HepG2 (cell line): ENCODE results near the gene TMEM256. TPM values are rescaled to one million over a fixed set of nuclear protein-coding genes. Genes with fewer than 3 reads are reported as not detected.
A peak's percentile ranks its signal among the peaks of the same experiment; 100 is the strongest.

Source experiments
- CCAR2 ChIP-seq: fragments of 200-400 bp; formaldehyde crosslinking; optimal IDR thresholded peaks from 2 replicates; pipeline ENCODE3; 2018; ENCODE audit warnings: low read depth, mild to moderate bottlenecking, low read length, moderate library complexity
- DNMT1 ChIP-seq: sonication (generic); formaldehyde crosslinking; IDR thresholded peaks from 2 replicates; pipeline ENCODE4 v1.5.1; 2020; ENCODE audit warnings: mild to moderate bottlenecking, missing genetic modification reagents
- HMGA1 ChIP-seq: sonication (generic); formaldehyde crosslinking; conservative IDR thresholded peaks from 2 replicates; pipeline ENCODE4 v1.4.0; 2020; ENCODE audit warnings: missing genetic modification reagents
- MTF1 ChIP-seq: sonication (generic); formaldehyde crosslinking; IDR thresholded peaks from 2 replicates; pipeline ENCODE4 v1.5.0; 2020; ENCODE audit warnings: missing genetic modification reagents
- NFATC3 ChIP-seq: sonication (generic); formaldehyde crosslinking; IDR thresholded peaks from 2 replicates; pipeline ENCODE4 v1.5.1; 2020; ENCODE audit warnings: mild to moderate bottlenecking, missing genetic modification reagents
- NFRKB ChIP-seq: fragments of 450-650 bp; IDR thresholded peaks from 2 replicates; pipeline ENCODE4 v1.6.1; 2017
- PAF1 ChIP-seq: IDR thresholded peaks from 2 replicates; pipeline ENCODE4 v1.6.1; 2016; ENCODE audit warnings: missing genetic modification reagents, missing compliant biosample characterization
- PRDM10 ChIP-seq: sonication (generic); formaldehyde crosslinking; IDR thresholded peaks from 2 replicates; pipeline ENCODE4 v1.4.0; 2020; ENCODE audit warnings: low read depth, missing genetic modification reagents
- SIX4 ChIP-seq: sonication (generic); formaldehyde crosslinking; IDR thresholded peaks from 2 replicates; pipeline ENCODE4 v1.4.0; 2020; ENCODE audit warnings: missing genetic modification reagents
- SP1 ChIP-seq, 2 experiments: fragments of 450-650 bp in 1 of 2; sonication (generic) in 1 of 2; formaldehyde crosslinking in 1 of 2; IDR thresholded peaks; 2 replicates each; pipeline versions ENCODE4 v1.4.0 to v1.6.1; 2016 to 2020; ENCODE audit warnings: missing genetic modification reagents in 1 of 2
- ZEB1 ChIP-seq: IDR thresholded peaks from 2 replicates; pipeline ENCODE4 v1.6.1; 2012; ENCODE audit warnings: mild to moderate bottlenecking, low read depth, inconsistent platforms; ENCODE audit not compliant: insufficient replicate concordance
- ZFP62 ChIP-seq: sonication (generic); formaldehyde crosslinking; IDR thresholded peaks from 2 replicates; pipeline ENCODE4 v1.4.0; 2020; ENCODE audit warnings: missing genetic modification reagents
- ZFYVE20 ChIP-seq: sonication (generic); formaldehyde crosslinking; IDR thresholded peaks from 2 replicates; pipeline ENCODE4 v1.8.0; 2023; ENCODE audit warnings: low read depth, mild to moderate bottlenecking, moderate library complexity, missing genetic modification reagents, borderline replicate concordance
- ZNF124 ChIP-seq: sonication (generic); formaldehyde crosslinking; IDR thresholded peaks from 2 replicates; pipeline ENCODE4 v1.4.0; 2020; ENCODE audit warnings: missing genetic modification reagents
- ZNF205 ChIP-seq: IDR thresholded peaks from 2 replicates; pipeline ENCODE4 v1.6.1; 2018; ENCODE audit warnings: missing biosample characterization, missing genetic modification reagents
- ZNF34 ChIP-seq: sonication (generic); formaldehyde crosslinking; IDR thresholded peaks from 2 replicates; pipeline ENCODE4 v1.4.0; 2020; ENCODE audit warnings: mild to moderate bottlenecking, missing genetic modification reagents, borderline replicate concordance
- ZNF446 ChIP-seq: sonication (generic); formaldehyde crosslinking; IDR thresholded peaks from 2 replicates; pipeline ENCODE4 v1.5.0; 2020; ENCODE audit warnings: mild to moderate bottlenecking, missing genetic modification reagents
- ZNF512B ChIP-seq: sonication (generic); formaldehyde crosslinking; IDR thresholded peaks from 2 replicates; pipeline ENCODE4 v1.5.1; 2020; ENCODE audit warnings: missing genetic modification reagents, mild to moderate bottlenecking, borderline replicate concordance
- ZNF557 ChIP-seq: sonication (generic); formaldehyde crosslinking; IDR thresholded peaks from 2 replicates; pipeline ENCODE4 v1.4.0; 2020; ENCODE audit warnings: missing genetic modification reagents
- ZNF788 ChIP-seq: sonication (generic); formaldehyde crosslinking; IDR thresholded peaks from 2 replicates; pipeline ENCODE4 v1.5.0; 2020; ENCODE audit warnings: mild to moderate bottlenecking, missing genetic modification reagents, borderline replicate concordance
- ZNF83 ChIP-seq: sonication (generic); formaldehyde crosslinking; IDR thresholded peaks from 2 replicates; pipeline ENCODE4 v1.4.0; 2020; ENCODE audit warnings: missing genetic modification reagents, mild to moderate bottlenecking, borderline replicate concordance
- ZNF850 ChIP-seq: sonication (generic); formaldehyde crosslinking; conservative IDR thresholded peaks from 2 replicates; pipeline ENCODE4 v1.9.0; 2021; ENCODE audit warnings: mild to moderate bottlenecking, missing genetic modification reagents
- polyA plus RNA-seq, 8 experiments: library from polyadenylated mRNA; depleted of rRNA in 3 of 8; stranded (reverse) in 7 of 8; unstranded in 1 of 8; fragments of >200 nt; fragmentation: Illumina TruSeq in 4 of 8; extraction: Trizol in 4 of 8; gene quantifications; 2 replicates each; pipeline versions ENCODE4 v1.2.1 to v1.2.3, GENCODE V29; 2011 to 2016; ENCODE audit warnings: low read depth in 4 of 8, missing spikeins in 1 of 8, mixed read lengths in 1 of 8; ENCODE audit not compliant: insufficient read depth in 1 of 8
- total RNA-seq, 5 experiments: library from RNA; depleted of rRNA; stranded (reverse); fragments of >200 nt; fragmentation: Illumina TruSeq; extraction: Trizol; gene quantifications; 2 replicates each; pipeline ENCODE4 v1.2.3, GENCODE V29; 2016; ENCODE audit warnings: low read depth in 1 of 5

TMEM256 gene
- total and polyA plus RNA-seq, 2 of the 13 experiments (the other 11 are each of a cell fraction or from before 2014, with no cell fraction given), result 231 to 252 TPM

GRCh38 chr17:7403977-7404736 is at the start of gene TMEM256 (continued):
- TF ChIP-seq PRDM10 (CRISPR knock-in tag), result peak; percentile 75; the same call in 1 of the 2 replicates
- TF ChIP-seq ZNF788 (CRISPR knock-in tag), result peak; percentile 28; the same call in 1 of the 2 replicates
- TF ChIP-seq ZFYVE20 (CRISPR knock-in tag), result no peak
- no peak for TF ChIP-seq HMGA1 (CRISPR knock-in tag)
- TF ChIP-seq ZNF446 (CRISPR knock-in tag), result 0 out of 2 replicates have a peak, but pooled peaks have one; percentile 5
- TF ChIP-seq SIX4, result no peak
- TF ChIP-seq ZNF557 (CRISPR knock-in tag), result no peak
- TF ChIP-seq ZNF205 (CRISPR knock-in tag), result no peak; the same call in 1 of the 2 replicates
- no peak for TF ChIP-seq ZNF512B (CRISPR knock-in tag)
- no peak for TF ChIP-seq ZNF850 (CRISPR knock-in tag)
- no peak for TF ChIP-seq PAF1
- TF ChIP-seq ZNF83 (CRISPR knock-in tag), result no peak
- no peak for TF ChIP-seq ZEB1
- TF ChIP-seq DNMT1, result no peak
- no peak for TF ChIP-seq ZFP62 (CRISPR knock-in tag)
- TF ChIP-seq SP1 (IDR thresholded peaks at IDR 0.05), result no peak
- peak; percentile 70 for TF ChIP-seq SP1 (CRISPR knock-in tag; IDR thresholded peaks at IDR 0.05)
- no peak for TF ChIP-seq NFATC3 (CRISPR knock-in tag)
- TF ChIP-seq ZNF34 (CRISPR knock-in tag), result no peak
- no peak for TF ChIP-seq NFRKB
- TF ChIP-seq ZNF124 (CRISPR knock-in tag), result no peak
- TF ChIP-seq MTF1 (CRISPR knock-in tag), result no peak
- no peak for TF ChIP-seq CCAR2
